Stimulated activated CD4-positive, alpha-beta T cell treated with anti-CD3 and anti-CD28 coated beads, Interleukin-2, amount 100 ng/mL, for 48 hours (primary cell): ENCODE results near the gene IL10RA.

ENCODE experiments used
- DNase-seq, 2 donors: peaks; one replicate each; pipeline ENCODE4 v3.0.0-alpha.2; 2020

Gene IL10RA

GRCh38 chr11:118048472-118049370, 62.5 kb downstream of the IL10RA start:
- no peak for DNase-seq

GRCh38 chr11:118049771-118050170, 63.6 kb downstream of the IL10RA start:
- DNase-seq: no peak

- no peak for DNase-seq
Measured at GRCh38 chr11:118050208-118050891, 64.2 kb downstream of the IL10RA start.
